C4-2B (cell line): ENCODE measurements around the gene EPHX1.

ENCODE experiments used
- H3K27ac ChIP-seq: fragments of 450-650 bp; 2 replicates; pipeline ENCODE4 v1.5.1; 2017
- ZFX ChIP-seq: fragments of 450-650 bp; IDR thresholded peaks from 2 replicates; pipeline ENCODE4 v1.6.1; 2017
- TF ChIP-seq, protein P1 (sequence below): fragments of 450-650 bp; conservative IDR thresholded peaks from 2 replicates; pipeline ENCODE4 v1.5.1; 2017; ENCODE audit warnings: mild to moderate bottlenecking

The EPHX1 gene

DNA sequence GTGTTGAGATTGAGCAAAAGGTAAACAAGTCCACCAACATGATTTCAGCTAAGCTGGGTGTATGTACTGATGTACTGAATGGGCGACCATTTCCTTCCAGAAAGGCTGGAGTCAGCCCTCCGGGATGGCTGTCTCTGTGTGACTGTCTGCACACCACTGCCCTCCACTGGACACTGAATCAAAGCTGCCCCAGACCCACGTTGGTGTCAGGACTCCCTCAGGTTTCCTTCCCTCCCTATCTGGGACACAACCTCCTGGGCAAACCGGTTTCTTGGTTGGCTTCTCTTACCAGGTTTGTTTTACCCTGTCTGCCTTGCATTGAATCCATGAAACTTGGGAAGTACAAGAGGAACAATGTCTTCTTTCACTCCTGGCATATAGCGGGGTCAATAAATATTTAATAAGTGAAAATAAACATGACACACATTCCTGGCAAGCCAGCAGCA lies 37.6 kb upstream of the EPHX1 start:
- TF ChIP-seq, protein P1, sequence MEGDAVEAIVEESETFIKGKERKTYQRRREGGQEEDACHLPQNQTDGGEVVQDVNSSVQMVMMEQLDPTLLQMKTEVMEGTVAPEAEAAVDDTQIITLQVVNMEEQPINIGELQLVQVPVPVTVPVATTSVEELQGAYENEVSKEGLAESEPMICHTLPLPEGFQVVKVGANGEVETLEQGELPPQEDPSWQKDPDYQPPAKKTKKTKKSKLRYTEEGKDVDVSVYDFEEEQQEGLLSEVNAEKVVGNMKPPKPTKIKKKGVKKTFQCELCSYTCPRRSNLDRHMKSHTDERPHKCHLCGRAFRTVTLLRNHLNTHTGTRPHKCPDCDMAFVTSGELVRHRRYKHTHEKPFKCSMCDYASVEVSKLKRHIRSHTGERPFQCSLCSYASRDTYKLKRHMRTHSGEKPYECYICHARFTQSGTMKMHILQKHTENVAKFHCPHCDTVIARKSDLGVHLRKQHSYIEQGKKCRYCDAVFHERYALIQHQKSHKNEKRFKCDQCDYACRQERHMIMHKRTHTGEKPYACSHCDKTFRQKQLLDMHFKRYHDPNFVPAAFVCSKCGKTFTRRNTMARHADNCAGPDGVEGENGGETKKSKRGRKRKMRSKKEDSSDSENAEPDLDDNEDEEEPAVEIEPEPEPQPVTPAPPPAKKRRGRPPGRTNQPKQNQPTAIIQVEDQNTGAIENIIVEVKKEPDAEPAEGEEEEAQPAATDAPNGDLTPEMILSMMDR: peak; percentile 98
- TF ChIP-seq ZFX: no peak
- H3K27ac ChIP-seq: peak overlapping the region; percentile 98

DNA sequence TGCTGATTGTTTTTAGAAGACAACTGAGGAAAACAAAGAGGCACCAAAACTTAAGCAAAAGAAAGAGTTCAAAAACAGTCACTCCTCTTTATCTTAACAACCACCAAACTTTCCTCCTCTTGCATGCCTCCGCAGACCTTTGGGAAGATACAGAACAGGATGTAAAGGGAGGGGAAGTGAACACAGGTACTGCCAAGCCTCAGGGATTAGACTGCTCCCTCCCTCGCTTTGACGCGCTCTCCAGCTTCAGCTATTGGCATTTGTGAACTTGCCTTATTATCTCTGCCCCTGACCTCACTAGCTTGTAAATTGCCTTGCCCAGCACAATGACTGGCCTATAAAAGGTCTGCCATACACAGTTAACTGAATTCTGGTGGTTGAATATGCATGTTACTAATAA lies 37.1 kb upstream of the EPHX1 start:
- H3K27ac ChIP-seq: peak overlapping the region; percentile 98
- TF ChIP-seq, protein P1: no peak
- no peak for TF ChIP-seq ZFX

DNA sequence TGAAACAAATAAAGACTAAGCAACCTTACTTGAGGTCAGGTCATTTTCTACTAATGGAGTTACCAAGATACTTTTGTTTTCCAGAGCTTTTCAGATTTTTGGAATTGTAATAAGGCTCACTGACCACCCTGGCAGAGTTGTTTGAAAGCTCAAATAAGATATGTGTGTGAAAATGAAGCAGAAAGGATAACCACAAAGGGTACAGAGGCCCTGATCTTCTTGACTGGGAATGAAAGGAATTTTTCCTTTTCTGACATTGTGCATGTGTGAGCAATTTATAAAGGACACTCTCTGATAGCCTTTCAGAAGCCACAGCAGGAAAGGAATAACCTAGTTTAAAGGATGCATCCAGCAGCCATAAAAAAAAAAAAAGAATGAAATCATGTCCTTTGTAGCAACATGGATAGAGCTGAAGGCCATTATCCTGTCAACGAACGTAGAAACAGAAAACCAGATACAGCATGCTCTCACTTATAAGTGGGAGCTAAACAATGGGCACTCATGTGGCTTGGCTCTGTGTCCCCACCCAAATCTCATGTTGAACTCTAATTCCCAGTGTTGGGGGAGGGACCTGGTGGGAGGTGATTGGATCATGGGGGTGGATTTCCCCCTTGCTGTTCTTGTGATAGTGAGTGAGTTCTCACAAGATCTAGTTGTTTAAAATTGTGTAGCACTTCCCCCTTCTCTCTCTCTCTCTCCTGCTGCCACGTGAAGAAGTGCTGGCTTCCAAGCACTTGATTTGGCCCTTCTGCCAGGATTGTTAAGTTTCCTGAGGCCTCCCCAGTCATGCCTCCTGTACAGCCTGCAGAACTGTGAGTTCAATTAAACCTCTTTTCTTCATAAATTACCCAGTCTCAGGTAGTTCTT lies 35.4 kb upstream of the EPHX1 start:
- H3K27ac ChIP-seq: peak overlapping the region; percentile 98; the same call in 1 of the 2 replicates
- TF ChIP-seq, protein P1: no peak
- no peak for TF ChIP-seq ZFX

DNA sequence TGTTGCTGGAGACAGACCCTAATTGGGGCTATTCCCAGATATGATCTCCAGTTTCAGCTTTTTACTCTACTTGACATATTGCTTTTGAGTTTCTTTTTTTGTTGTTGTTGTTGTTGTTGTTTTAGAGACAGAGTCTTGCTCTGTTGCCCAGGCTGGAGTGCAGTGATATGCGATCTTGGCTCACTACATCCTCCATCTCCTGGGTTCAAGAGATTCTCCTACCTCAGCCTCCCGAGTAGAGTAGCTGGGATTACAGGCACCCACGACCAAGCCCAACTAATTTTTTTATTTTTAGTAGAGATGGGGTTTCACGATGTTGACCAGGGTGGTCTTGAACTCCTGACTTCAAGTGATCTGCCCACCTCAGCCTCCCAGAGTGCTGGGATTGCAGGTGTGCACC lies 33.6 kb upstream of the EPHX1 start:
- H3K27ac ChIP-seq: no peak overlapping the region
- no peak for TF ChIP-seq ZFX
- TF ChIP-seq, protein P1: no peak

DNA sequence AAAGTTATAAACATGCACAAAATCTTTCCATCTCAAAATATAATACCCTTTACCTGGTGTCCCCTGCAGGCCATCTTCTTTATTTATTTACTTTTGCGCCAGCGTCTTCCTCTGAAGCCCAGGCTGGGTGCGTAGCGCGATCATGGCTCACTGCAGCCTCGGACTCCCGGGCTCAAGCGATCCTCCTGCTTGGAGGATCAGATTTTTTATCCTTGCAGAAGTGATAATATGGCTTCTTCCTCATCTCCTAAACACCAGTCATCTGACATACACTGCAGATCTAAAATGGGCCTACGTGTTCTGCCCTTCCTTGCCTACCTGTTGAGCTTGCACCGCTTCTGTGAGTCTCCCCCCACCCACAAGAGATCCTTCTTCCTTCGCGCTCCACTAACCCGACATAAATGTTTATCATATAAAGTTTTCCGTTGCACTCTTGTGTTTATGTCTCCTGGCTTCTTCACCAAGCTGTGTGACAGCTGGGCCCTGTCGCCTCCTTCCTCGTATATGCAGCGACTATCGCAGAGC lies 32.8 kb upstream of the EPHX1 start:
- TF ChIP-seq, protein P1: no peak
- TF ChIP-seq ZFX: no peak
- H3K27ac ChIP-seq: peak overlapping the region; percentile 95

DNA sequence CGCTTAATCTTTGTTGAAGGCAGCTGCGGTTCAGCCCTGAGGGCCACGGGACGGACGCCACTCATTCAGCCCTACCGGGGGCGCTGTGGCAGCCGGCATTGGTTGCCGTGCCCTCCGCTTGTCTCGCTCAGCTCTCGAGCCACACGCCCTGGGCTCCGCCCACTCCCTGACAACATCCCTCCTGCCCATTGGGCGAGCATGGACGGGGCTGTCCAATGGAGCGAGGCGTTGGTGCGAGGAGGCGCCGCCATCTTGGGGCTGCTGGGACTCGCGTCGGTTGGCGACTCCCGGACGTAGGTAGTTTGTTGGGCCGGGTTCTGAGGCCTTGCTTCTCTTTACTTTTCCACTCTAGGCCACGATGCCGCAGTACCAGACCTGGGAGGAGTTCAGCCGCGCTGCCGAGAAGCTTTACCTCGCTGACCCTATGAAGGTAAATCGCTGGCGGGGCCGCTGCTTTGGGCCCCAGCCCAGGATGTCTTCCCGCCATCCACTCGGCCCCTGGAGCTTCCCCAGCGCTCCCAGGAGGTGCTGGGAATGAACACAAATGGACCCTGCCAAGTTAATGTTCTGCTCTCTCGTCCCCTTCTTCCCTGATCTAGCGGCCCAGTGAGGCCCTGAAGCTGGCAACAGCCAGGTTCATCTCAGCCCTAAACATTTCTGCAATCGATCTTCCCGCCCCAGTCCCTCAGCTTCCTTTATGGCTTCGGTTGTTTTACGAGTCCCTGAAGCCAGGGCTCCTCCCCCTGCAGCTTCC lies 32.2 kb upstream of the EPHX1 start, which contains the start of gene SRP9:
TSS of gene SRP9 (plus strand) at position 244 of the 754 bp plus-strand sequence. CDS start at position 359, 115 bp downstream.
- TF ChIP-seq ZFX: peak; percentile 91
- TF ChIP-seq, protein P1: peak; percentile 98

More for the DNA sequence above, 32.2 kb upstream of the EPHX1 start, which contains the start of gene SRP9:
- H3K27ac ChIP-seq: peak within 1 kb of the TSS; percentile 95
